ENCODE results near the gene NANOS3. TPM values are rescaled to one million over a fixed set of nuclear protein-coding genes. Genes with fewer than 3 reads are reported as not detected.
"Not testable (repeated sequence)": the region's sequence is repeated elsewhere in the genome, so short reads cannot be mapped to it uniquely, and the experiment has no call there.

The NANOS3 gene
- total RNA-seq, 1 donor from 2014 or later, result 3.5 TPM

DNA sequence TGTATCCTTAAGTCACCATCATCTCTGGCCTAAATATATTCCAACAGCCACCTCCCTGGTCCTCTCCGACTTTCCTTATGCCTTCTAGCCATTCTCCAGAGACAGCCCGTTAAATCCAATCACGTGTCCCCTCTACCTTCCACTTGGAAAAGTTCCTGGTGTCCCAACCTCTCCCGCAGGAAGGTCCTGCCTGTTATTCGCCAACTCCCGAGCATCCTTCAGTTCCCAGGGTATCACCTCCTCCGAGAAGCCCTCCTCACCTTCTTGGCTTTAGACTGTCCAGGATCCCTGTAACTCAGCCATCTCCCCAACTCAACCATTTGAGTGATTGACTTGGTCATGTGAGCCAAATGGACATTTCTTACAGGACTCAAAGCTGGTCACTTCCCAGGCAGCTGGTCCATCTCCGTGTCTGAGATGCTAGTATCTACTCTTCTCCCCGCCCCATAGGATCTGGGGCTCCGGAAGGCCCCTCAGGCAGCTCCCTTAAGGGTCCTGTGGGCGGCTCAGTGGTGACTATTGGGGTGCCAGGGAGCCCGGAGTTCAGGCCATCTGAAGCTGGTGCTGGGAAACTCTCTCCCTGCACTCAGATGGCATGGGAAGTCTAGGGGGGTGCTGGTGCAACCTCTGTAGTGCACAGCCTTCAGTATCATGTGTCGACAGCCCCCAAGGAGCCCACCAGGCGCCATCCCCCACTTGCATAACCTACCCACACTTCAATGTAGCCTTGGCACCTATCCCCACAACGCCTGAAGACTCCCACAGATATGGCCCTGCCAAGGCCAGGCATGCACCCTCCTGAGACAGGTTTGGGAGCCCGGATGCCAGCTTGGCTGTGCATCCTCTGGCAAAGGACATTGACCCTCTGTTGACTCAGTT is 27.9 kb upstream of the NANOS3 start:
- Mint-ChIP-seq H3K36me3 (ENCODE audit: unreplicated experiment) (no peaks in the 10 kb centered on the region), H3K27me3 (ENCODE audit: unreplicated experiment) (no peaks in the 10 kb centered on the region), H3K27ac (ENCODE audit: unreplicated experiment) (peak overlapping the region; percentile 100), H3K4me3 (ENCODE audit: unreplicated experiment) (peak overlapping the region; percentile 11), H3K4me1 (ENCODE audit: unreplicated experiment) (peaks cover 73% of the 10 kb centered on the region), H3K9me3 (ENCODE audit: unreplicated experiment) (no peaks in the 10 kb centered on the region)
- DNase-seq (ENCODE audit: extremely low spot score, unreplicated experiment), result no peak
- TF ChIP-seq, protein P1, sequence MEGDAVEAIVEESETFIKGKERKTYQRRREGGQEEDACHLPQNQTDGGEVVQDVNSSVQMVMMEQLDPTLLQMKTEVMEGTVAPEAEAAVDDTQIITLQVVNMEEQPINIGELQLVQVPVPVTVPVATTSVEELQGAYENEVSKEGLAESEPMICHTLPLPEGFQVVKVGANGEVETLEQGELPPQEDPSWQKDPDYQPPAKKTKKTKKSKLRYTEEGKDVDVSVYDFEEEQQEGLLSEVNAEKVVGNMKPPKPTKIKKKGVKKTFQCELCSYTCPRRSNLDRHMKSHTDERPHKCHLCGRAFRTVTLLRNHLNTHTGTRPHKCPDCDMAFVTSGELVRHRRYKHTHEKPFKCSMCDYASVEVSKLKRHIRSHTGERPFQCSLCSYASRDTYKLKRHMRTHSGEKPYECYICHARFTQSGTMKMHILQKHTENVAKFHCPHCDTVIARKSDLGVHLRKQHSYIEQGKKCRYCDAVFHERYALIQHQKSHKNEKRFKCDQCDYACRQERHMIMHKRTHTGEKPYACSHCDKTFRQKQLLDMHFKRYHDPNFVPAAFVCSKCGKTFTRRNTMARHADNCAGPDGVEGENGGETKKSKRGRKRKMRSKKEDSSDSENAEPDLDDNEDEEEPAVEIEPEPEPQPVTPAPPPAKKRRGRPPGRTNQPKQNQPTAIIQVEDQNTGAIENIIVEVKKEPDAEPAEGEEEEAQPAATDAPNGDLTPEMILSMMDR (IDR thresholded peaks at IDR 0.05), result no peak

DNA sequence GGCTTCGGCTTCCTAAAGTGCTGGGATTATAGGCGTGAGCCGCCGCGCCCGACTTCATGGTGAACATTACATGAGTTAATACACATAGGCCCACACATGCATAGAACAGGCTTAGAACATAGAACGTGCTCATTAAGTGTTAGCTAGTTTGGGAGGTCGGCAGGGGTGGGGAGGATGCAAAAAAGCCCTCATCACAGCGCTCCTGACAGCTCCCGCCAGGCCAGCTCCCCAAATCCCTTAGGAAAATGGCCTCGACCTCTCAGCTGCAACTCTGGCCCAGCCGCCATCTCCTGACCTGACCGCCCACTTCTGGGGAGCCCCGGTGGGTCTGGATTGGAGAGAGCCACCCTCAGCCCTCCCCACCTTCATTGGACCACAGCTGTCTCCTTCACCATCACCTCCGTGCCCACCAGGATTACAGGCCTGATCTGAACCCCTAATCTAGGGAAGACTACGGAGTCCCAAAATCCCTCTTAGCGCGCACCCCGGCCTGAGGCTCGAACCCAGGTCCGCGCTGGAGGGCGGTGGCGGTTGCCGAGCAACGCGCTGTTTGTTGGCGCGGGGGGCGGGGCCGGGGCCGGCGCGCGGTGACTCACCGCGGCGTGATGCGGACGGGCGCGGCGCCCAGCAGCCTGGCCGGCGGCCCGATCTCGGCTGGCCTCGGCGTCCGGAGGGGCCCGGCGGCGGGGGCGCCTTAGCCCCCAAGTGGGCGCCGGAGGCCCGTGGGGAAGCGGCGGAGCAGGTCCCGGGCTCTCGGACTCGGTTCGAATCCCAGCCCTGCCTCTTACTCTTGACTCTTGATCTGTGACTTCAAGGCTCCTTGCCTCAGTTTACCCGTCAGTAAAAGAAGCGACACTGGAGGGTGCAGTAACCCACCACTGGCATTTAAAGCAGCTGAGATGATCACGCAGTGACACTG is 26.7 kb upstream of the NANOS3 start:
- Mint-ChIP-seq H3K27ac (ENCODE audit: unreplicated experiment) (peak overlapping the region; percentile 100), H3K4me3 (ENCODE audit: unreplicated experiment) (peak overlapping the region; percentile 62), H3K4me1 (ENCODE audit: unreplicated experiment) (peaks cover 69% of the 10 kb centered on the region), H3K9me3 (ENCODE audit: unreplicated experiment) (no peaks in the 10 kb centered on the region), H3K36me3 (ENCODE audit: unreplicated experiment) (no peaks in the 10 kb centered on the region), H3K27me3 (ENCODE audit: unreplicated experiment) (no peaks in the 10 kb centered on the region)
- peak; percentile 96 for DNase-seq (ENCODE audit: extremely low spot score, unreplicated experiment)
- TF ChIP-seq, protein P1 (IDR thresholded peaks at IDR 0.05), result no peak

DNA sequence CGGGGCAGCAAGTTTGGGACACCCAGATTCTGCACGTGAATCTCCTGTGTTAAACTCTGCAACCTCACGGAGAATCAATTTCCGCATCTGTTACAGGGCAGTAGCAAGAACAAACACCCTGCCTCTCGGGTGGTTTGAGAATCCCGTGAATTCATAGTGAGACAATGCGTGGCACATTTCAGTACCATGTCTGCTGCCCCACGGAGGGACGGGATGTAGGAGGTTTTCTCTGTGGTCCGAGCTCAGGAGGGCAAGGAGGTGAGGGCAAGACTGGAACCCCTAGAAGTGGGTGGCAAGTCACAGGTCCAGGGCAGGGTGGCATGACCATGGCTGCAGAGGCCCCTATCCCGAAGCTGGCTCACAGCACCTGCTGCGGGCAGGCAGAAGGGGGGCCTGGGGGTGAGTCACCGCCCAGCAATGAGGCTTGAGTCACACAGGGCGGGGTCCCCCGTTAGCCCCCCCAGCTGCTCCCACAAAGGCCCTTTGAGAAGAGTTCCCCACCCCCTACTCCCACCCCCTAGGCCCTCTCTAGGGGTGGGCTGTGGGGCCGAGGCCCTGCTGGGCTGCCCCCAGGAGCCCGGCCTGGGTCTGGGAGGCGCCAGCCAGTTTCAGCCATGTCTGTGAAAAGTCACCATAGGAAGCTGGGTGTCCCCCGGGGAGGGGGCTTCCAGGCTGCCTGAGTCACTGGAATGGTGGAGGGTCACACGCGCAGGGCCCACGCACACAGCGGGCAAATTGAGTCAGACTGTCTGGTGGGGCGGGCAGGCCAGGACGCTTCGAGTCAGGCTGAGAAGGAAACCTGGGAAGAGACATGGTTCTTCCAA is 25.8 kb upstream of the NANOS3 start:
- Mint-ChIP-seq H3K27ac (ENCODE audit: unreplicated experiment) (peak overlapping the region; percentile 100), H3K4me3 (ENCODE audit: unreplicated experiment) (peak overlapping the region; percentile 62), H3K4me1 (ENCODE audit: unreplicated experiment) (peaks cover 64% of the 10 kb centered on the region)

DNA sequence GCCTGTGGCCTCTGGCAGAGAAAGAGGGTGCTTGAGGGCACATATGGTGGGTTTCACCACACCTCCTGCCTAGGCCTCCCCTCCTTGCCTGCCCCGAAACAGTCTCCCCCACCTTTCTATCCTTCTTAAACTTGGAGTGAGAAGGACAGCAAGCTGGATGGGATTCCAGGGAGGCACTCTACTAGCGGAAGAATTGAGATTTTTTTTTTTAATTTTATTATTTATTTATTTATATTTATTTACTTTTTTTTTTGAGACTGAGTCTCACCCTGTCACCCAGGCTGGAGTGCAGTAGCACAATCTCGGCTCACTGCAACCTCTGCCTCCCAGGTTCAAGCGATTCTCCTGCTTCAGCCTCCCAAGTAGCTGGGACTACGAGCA is 25.2 kb upstream of the NANOS3 start:
- not testable (repeated sequence) for DNase-seq (ENCODE audit: extremely low spot score, unreplicated experiment); H3K9me3 Mint-ChIP-seq (ENCODE audit: unreplicated experiment); H3K27me3 Mint-ChIP-seq (ENCODE audit: unreplicated experiment); H3K36me3 Mint-ChIP-seq (ENCODE audit: unreplicated experiment)
- Mint-ChIP-seq H3K4me1 (ENCODE audit: unreplicated experiment) (peaks cover 58% of the 10 kb centered on the region), H3K27ac (ENCODE audit: unreplicated experiment) (peak overlapping the region; percentile 100), H3K4me3 (ENCODE audit: unreplicated experiment) (peak overlapping the region; percentile 30)

More for the DNA sequence above, 25.8 kb upstream of the NANOS3 start:
- Mint-ChIP-seq H3K27me3 (ENCODE audit: unreplicated experiment) (no peaks in the 10 kb centered on the region), H3K9me3 (ENCODE audit: unreplicated experiment) (no peaks in the 10 kb centered on the region), H3K36me3 (ENCODE audit: unreplicated experiment) (no peaks in the 10 kb centered on the region)
- DNase-seq (ENCODE audit: extremely low spot score, unreplicated experiment), result peak; percentile 96
- TF ChIP-seq, protein P1 (IDR thresholded peaks at IDR 0.05), result no peak

DNA sequence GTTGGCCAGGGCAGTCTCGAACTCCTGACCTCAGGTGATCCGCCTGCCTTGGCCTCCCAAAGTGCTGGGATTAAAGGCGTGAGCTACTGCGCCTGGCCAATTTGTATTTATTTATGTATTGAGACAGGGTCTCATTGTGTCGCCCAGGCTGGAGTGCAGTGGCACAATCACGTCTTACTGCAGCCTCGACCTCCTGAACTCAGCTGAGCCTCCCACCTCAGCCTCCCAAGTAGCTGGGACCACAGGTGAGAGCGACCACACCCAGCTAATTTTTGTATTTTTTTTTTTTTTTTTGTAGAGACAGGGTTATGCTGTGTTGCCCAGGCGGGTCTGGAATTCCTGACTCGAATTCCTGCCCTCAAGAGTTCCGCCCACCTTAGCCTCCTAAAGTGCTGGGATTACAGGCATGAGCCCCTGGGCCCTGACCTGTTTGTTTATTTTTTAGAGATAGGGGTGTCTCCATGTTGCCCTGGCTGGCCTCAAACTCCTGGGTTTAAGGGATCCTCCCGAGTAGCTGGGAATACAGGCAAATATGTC is 24.7 kb upstream of the NANOS3 start:
- peaks cover 54% of the 10 kb centered on the region for H3K4me1 Mint-ChIP-seq (ENCODE audit: unreplicated experiment)
- not testable (repeated sequence) for H3K27me3 Mint-ChIP-seq (ENCODE audit: unreplicated experiment)

More for the DNA sequence above, 24.7 kb upstream of the NANOS3 start:
- not testable (repeated sequence) for DNase-seq (ENCODE audit: extremely low spot score, unreplicated experiment); H3K9me3 Mint-ChIP-seq (ENCODE audit: unreplicated experiment); H3K36me3 Mint-ChIP-seq (ENCODE audit: unreplicated experiment); H3K4me3 Mint-ChIP-seq (ENCODE audit: unreplicated experiment)
- peak overlapping the region; percentile 100 for H3K27ac Mint-ChIP-seq (ENCODE audit: unreplicated experiment)
